Hematopoietic multipotent progenitor cell treated with erythropoietin and hydrocortisone succinate and interleukin-3 and kit ligand, for 8 days (in vitro differentiated cells): ENCODE data around the gene ARHGAP15.

ENCODE experiments used
- DNase-seq: peaks from one replicate; pipeline ENCODE4 v3.0.0-alpha.2; 2015

ARHGAP15 gene

DNA sequence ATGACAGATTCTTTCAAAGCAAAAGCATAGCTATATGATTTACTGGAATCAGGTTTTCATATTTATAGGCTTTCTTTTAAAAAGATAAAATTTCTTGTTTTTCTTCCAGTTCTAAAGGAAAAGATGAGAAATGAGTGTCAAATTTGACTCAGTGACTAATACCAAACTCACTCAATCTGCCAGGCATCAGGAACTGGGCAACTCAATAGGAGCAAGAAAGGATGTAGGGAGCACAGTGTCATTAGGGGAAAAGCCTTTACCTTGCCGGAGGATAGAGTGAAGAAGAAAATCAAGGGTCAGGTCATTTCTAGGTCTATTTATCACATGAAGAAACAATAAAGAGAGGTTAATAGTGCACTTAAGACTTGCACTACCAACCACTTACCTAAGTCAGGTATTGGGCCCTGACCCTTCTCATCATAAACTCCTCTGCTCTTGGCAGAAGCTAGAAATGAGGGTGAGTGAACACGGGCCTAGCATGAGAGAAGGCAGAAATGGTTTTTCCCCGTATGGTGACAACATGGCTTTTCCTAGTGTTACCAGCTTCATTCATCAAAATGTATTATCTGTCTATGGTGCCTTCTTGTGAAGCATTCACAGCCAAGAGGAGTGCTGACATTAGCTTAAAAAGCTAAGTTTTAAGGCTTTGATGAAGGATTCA is 151.0 kb downstream of the ARHGAP15 start:
- no peak for DNase-seq

DNA sequence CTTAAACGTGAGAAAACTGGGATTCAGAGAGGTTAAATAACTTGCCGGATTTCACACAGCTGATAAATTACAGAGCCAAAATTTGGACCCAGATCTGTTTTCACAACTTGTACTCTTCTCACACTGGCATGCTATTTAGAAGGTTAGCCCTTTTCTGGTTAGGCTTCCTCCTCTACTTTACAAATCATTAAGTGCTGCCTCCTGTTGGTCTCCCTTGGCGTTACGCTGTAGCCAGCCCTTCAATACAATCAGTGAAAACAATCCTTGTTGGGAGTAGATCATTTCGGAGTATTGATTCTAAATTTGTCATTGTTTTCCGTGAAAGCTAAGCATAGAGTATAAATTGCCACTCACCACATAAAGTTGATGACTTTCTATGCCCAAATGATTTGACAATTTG is 153.5 kb downstream of the ARHGAP15 start:
- DNase-seq = peak; percentile 17

DNA sequence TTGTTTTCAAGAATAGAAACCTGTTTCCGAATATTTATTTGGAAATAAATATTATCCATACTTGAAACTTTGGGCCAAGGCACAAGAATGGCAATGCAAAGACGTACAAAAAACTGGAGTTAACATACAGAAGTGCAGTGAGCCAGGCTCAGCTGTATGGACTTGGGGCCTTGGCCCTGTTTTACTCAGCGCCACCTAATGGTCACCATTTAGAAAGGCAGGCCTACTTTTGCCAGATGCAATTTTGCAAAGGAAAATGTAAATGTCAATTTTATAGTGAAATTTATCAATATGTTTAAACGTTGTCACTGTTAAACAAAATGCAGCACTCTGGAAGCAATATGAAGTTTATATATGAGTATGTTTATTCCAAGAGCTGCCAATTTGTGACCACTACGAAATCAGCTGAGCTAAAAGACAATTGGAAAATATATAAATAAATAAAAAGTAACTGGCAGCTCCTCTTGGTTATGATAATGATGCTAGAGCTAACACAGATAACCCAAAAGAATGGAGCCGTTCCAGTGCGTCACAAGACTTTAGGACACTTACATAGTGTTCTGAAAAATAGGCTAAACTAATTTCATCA is 155.0 kb downstream of the ARHGAP15 start:
- DNase-seq = peak; percentile 67

DNA sequence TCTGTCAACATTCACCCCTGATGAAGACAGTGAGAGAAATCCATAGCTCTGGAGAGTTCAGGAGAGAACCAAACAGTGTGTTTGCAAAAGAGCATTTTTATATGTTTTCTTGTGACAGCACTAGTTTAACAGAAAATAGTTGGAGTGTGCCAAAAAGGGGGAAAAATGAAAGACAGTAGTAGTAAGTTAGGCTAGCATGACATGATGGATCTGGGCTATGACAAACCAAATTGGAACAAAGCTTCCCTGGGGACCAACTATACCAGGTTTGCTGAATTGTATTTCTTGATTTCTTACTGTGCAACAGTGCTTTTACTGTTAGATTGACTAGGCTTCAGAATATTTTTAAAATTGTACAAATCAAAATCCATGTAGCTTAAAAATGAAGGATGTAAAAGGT is 159.8 kb downstream of the ARHGAP15 start:
- no peak for DNase-seq

DNA sequence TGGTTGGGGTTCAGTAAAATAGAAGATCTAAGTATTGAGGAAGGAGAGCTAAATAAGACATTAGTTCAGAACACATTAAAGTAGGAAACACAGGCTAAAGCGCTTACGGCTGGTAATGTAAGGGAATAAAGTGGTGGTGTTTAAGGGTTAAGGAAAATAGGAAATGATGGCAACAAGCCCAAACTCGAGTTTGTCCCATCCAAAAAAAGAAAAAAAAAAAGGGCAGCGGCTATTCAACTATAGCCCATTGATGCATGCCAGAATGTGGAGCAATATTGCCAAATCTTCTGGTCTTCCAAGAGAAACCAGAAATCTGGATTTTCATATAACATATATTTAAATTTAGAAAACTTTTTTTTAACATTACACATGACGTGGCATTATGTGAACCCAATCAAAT is 161.0 kb downstream of the ARHGAP15 start:
- DNase-seq = no peak

DNA sequence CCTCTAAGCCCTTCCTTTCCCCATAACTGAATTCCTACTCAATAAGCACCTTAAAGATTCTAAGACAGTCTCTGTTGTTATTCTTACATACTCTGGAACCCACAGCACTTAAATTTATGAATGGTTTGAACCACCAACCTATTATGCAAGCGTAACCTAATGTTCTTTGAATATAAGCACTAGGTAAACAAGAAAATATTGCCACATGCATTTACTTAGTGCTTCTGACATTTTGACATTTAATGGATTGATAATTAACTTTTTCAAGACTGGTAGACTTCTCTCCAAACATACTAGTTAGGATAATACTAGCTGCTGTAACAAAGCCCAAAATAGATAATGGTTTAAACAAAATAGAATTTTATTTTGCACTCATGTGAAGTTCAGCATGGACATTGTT is 164.8 kb downstream of the ARHGAP15 start:
- DNase-seq = no peak

DNA sequence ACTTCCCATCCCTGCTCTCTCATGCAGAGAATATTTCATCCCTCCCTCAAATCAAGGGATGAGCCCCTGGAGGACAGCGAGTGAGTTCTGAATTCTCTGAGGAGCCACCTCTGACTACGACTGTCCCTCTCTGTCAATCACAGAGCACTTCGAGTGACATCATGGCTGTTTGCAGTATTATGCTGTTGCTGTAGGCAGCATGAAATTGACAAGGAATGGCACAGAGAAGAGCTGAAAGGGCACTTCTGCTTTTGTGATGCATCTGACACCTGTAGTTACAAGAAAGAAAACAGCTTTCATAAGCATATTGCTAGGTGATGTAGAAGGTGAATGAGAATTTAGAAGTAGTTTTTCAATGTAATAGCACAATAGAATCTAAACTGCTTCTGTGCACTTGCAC is 166.9 kb downstream of the ARHGAP15 start:
- DNase-seq = no peak

DNA sequence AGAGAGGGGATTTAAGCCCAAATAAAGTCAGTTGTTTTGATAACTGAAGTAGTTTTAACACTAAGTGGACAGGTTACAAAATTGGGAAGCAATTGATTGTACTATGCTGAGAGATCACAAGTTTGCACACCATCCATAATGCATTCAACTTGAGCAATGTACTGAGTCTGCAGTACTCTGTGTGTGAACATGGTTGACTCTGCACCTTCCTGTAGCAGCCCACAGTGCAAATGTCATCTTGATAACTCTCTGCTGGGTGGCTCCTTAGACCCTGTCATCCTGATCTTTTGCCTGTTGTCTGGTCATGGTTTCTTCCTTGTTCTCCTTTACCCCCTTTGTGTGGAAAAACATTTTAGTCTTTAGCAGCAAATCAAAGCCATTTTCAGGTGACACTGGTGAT is 168.0 kb downstream of the ARHGAP15 start:
- no peak for DNase-seq

DNA sequence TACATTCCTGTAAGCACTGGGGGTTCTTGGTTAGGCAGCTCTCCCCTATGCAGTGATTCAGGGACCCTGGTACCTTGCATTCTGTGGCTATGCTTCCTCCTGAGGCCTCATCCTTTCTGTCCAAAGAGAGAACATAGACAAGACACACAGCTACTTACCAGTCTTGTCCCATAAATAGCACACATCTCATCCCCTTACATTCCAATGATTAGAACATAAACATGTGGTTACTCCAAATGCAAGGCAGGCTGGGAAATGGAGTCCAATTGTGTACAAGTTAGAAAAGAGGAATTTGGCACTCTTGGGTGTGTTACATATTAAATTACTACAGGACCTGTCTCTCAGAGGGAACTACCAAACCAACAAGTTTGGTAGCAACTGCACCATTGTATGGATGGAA is 171.3 kb downstream of the ARHGAP15 start:
- no peak for DNase-seq

DNA sequence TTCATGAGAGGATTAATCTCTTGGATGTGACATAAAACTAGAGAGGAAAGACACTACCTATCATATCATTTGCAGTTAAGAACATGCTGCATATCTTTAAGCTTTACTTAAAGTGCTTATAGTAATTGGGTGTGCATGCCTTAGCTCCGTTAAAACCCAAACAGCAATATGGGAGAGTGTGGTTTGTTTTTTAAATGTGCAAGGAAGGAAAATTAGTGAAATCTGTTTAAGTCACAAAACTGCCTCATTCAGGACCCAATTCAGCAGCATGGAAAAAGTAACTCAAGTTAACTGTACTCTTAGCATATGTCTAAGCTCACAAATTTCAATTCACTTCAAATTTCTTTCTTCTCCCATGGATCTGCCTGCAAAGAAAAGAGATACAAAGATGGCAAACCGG is 182.2 kb downstream of the ARHGAP15 start:
- DNase-seq = no peak

DNA sequence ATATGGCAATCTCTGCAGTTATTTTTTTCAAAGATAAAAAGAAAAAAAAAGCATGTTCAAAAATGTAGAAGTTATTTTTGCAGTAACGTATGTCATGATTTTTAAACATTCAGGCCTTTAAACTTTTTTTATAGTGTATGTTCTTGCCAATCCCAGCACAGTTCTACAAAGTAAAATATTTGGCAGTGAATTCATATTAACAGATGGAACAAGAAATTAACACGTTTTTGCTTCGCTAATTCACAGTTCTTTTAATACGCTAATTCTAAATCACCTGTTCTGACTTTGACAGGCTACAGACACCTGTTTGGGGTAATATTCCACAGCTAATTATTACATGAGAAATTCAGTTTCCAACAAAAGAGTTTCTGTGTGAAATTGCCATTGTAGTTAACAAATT is 183.2 kb downstream of the ARHGAP15 start:
- DNase-seq = no peak

DNA sequence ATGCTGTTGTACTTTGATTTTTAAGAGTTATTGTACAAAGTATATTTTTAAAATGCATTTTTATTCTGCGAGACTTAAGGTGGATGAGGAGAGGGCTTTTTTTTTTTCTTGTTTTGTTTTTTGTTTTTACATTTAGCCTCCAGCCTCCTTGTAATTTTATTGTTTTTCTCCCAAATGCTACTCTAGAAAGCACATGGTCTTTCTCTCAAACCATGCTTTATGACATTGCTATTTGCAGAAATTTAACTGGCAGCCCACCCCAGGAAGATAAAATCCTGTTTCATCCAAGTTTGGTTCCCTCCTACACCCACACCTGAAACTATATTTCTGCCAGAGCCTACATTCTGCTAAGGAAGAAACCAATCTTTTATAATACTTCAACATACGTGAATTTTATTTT is 184.6 kb downstream of the ARHGAP15 start:
- no peak for DNase-seq

DNA sequence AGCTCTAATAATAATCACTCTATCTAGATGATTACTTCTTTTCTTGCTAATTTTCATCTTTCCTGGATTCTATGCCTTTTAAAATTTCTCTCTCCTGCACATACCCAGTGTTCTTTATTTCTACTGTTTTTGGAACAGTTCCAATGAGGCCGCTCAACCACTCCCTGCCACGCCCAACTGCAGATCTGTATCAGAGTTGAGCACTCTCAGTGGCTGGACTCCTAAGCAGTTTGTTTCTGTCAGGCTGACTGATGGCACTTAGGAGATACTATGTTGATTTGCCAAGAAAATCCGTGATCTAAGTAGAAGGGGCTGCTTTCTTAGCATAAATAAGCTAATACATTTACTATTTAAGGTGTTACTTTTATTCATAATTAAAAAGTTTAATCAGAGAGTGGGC is 192.8 kb downstream of the ARHGAP15 start:
- DNase-seq = peak; percentile 90

DNA sequence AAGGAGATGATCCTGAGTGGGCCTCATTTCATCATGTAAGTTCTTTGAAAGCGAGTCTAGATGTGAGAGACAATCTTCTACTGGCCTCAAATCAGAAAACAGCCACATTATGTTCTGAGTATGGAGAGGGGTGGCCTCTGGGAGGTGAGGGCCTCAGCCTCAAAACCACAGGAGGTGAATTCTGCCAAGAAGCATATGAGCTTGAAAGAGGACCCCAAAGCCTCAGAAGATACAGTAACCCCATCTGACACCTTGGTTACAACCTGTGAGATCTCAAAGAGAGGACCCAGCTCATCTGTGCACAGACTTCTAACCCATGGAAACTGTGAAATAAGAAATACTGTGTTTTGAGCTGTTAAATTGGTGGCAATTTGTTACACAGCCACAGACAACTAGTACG is 200.1 kb downstream of the ARHGAP15 start:
- no peak for DNase-seq

DNA sequence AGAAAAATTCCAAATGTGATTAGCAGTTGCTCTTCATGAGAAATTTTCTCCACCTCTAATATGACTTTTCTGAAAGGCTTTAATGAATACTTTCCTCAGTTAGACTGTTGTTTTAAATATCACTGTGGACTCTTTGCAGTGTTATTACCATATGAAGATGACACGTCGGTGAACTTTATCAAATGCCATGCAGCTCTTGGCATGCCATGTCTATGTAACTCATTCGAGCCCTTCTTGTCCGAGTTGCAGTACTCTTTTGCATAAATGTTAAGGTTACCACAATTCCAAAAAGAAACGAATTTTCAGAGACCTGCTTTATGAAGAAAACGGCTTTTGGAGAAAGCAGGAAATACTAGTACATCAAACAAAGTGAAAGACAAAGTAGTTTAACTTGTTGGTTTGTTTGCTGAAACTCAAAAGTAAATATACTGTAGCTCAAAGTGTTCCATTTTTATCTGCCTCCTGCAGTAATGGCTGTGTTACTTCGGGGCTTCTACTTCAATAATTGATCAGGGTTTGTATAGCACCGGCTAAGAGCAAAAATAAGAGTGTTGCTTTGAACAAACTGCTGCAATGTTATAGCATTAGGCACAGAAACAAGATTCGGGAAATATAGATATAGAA is 204.1 kb downstream of the ARHGAP15 start:
- no peak for DNase-seq

DNA sequence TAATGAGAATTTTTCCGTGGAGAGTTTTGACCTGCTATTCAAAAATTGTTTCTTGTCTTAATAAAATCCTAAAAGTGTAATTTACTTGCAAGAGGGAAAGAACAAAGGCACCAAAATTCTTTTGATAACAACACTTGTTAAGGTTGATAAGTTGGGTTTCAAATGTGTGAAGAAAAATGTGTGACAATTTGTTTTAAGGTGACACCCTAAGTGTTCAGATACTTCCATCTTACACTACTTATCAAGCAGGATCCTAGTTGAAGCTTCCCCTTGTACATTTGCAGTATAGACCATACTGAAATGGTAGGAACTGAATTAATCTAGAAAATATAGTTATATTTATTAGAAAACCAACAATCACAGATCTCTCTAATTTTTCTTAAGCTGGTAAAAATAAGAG is 204.6 kb downstream of the ARHGAP15 start:
- no peak for DNase-seq

DNA sequence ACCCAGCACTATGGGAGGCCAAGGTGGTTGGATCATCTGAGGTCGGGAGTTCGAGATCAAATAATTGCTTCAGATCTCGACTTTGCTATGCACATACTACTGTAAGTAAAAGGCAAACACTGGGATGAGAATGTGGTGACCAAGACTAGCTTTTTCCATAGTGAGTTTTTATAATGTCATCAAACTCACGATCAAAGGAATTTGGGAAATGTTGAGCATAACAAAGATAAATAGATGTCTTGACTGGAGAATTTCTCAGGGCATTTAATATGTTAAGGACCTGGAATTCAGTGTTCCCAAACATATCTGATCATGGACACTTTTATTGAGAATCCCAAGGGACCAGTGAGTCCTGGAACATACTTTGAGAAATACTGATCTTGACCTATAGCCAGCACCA is 205.6 kb downstream of the ARHGAP15 start:
- DNase-seq = no peak

DNA sequence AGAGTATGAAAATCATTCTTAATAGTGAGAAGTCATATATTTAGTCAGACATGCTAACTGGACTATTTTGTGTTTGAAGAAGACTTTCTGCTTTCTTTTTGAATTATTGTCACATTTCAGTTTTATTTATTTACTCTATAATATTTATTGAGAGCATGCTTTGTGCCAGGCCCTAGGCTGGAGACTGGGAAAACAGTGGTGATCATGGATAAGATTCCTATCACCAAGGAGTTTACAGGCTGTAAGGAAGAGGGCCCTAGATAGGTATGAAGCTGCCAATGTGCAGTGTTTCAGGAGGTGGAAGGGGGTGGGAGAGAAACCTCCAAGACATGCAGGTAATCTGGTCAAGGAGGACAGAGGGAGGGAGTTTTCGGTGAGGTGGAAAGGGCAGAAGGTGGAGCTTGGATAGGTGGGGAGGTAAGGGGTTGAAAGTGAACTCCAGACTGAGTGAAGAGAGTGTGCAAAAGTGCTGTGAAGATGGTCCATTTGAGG is 207.5 kb downstream of the ARHGAP15 start:
- no peak for DNase-seq

DNA sequence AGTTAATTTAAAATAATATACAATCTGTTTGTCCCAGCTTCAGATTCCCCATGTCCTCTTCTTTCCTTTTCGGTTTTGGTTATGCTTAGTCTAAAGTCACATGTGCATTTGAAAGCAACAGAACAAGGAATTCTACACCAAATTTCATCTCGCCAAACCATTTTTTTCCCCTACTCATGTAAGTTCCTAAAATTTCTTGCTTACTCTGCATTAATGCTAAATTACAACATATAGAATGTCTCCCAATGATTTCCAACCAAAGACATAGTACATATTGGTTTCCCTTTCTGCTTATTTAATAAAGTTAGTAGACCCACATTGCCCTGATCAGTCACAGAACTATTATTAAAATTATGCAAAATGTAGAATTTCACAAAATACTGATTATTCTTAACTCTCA is 212.3 kb downstream of the ARHGAP15 start:
- DNase-seq = no peak

DNA sequence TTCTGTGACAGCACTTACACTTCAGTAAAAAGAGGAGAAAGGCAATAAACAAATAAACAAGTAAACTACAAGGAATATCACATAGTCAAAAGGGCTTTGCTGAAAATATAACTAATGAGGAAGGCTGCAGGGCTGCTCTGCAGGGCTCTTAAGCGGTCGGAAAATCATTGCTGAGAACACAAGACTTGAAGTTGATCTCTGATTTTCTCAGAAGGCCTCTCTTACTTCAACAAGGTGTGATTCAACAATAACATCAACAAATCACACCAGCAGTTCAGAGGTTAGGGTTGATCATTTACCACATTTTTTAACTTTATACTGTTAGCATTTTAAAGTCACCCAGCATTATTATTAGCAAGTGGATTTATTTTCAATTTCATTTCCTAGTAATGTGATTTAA is 215.6 kb downstream of the ARHGAP15 start:
- DNase-seq = no peak

DNA sequence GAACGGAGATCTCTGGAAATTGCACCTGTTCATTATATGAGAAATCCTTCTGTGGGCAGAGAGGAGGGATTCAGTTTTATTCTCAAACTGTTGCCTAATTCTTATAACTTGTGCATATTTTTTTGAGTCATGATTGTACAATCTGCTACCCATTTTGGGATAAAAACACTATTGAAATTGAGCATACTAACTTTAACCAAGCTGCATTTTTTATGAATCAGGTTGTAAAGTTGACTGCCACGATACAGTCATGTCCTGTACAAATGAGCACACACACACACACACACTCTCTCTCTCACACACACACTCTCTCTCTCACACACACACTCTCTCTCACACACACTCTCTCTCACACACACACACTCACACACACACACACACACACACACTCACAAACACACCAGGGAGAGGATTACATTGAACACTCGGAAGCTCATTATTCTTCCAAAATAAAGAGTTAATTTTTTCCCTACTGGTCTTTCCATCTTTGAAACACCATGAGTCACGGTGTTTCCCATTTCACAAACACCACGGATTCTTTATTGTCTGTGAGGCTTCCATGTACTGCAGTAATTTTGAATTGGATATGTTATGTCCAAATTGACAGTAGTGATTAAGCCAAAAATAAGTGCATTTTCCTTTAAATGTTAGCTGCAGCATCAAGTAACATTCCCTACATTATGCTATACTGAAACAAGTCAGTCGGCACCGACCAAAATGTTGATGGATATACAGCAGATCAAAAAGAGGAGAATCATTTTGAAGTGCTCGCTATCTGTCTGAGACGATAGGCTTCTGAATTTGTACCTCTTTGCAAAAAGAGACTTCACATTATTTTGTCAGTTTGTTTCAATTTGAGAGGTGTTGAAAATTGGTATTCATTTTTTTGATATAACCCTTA is 216.9 kb downstream of the ARHGAP15 start:
- no peak for DNase-seq

DNA sequence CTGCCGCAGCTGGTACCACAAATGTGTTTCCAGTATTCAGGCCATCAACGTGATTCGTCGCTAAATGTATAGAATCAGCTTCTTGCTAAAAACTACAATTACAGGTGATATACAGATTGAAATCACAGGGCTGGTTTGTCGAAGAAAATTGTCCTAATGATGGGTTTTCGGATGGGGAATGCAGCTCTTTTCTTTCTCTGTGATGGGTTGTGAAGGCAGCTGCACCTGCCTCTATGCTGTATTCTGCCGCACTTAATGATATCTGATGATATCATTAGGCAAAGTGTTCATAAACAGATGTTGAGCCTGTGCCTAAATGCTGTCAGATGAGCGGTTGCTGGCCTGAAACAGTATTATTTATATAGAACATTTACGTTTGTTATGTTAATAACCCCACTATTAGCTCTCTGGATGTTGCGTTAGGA is 218.1 kb downstream of the ARHGAP15 start:
- no peak for DNase-seq

DNA sequence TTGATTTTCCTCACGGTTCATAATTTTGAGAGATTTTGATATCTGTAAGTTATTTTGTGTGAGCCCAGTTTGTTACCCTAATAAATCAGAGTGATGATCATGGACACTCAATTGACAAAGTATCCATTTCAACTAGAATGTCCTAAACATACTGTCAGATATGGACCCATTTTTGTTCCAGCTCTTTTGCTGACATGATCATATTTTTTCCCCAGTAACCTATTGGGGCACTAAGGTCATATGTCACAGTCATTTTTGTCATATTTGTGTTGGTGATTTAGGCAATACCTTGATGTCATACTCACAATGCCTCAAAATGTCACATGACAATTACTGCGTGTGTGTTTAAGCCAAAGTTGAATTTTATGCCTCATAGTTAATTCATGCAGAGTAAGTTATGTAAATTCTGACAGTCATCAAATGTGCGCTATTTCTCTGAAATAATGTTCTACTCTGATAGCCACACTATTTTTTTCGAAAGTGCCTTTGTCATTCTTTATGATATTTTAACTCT is 218.7 kb downstream of the ARHGAP15 start:
- DNase-seq = no peak
